Heart right ventricle (tissue), 16 donors: Measurements from ENCODE around the gene ARF1. TPM values are rescaled to one million over a fixed set of nuclear protein-coding genes. Genes with fewer than 3 reads are reported as not detected.

Experiments used
- ATAC-seq, 8 donors: fragments of 200-7000 bp; cut with Tn5 transposase; one replicate each; pipeline ENCODE4 v1.9.1; 2020; ENCODE audit warnings: mild to moderate bottlenecking in 8 of 8, moderate library complexity in 8 of 8, moderate number of reproducible peaks in 1 of 8
- DNase-seq, 2 donors: peaks; one replicate each; pipeline ENCODE4 v3.0.0-alpha.2; 2020
- H3K27ac ChIP-seq, 10 donors: fragments of 200-600 bp; sonication (generic) in 2 of 10; one replicate each; pipeline versions ENCODE4 v1.5.0 to v1.8.0; 2020 to 2022; ENCODE audit warnings: mild to moderate bottlenecking in 3 of 10
- H3K27me3 ChIP-seq, 7 donors: fragments of 200-600 bp; one replicate each; pipeline ENCODE4 v1.8.0; 2021 to 2022; ENCODE audit warnings: mild to moderate bottlenecking in 2 of 7
- H3K36me3 ChIP-seq, 9 donors: fragments of 200-600 bp; sonication (generic) in 1 of 9; one replicate each; pipeline versions ENCODE4 v1.5.0 to v1.8.0; 2020 to 2022; ENCODE audit warnings: mild to moderate bottlenecking in 2 of 9
- H3K4me1 ChIP-seq, 9 donors: fragments of 200-600 bp; sonication (generic) in 1 of 9; one replicate each; pipeline versions ENCODE4 v1.5.0 to v1.8.0; 2020 to 2022; ENCODE audit warnings: mild to moderate bottlenecking in 4 of 9
- H3K4me3 ChIP-seq, 10 donors: fragments of 200-600 bp; sonication (generic) in 2 of 10; one replicate each; pipeline versions ENCODE4 v1.5.0 to v1.8.0; 2020 to 2022; ENCODE audit warnings: mild to moderate bottlenecking in 7 of 10, moderate library complexity in 2 of 10
- H3K9me3 ChIP-seq, 11 donors: fragments of 200-600 bp in 10 of 11; sonication (generic) in 2 of 11; one replicate each; pipeline versions ENCODE4 v1.5.0 to v1.8.0; 2013 to 2022; ENCODE audit warnings: mild to moderate bottlenecking in 2 of 11, control low read depth in 1 of 11, moderate library complexity in 1 of 11
- CTCF ChIP-seq, 9 donors: fragments of 200-600 bp; sonication (generic) in 2 of 9; IDR thresholded peaks; one replicate each; pipeline versions ENCODE4 v1.5.0 to v1.8.0; 2021 to 2022; ENCODE audit warnings: antibody characterized with exemption in 9 of 9, mild to moderate bottlenecking in 5 of 9, moderate library complexity in 1 of 9
- WGBS, 2 donors: extraction: QIAGEN DNeasy Blood & Tissue Kit; methylation state at CpG; one replicate each; pipeline ENCODE4 v1.1.7; 2013; ENCODE audit warnings: inconsistent platforms in 1 of 2; 5-methylcytosine and 5-hydroxymethylcytosine counted together
- intact Hi-C, 10 donors: fragments of 100-400 bp; cut with DNase I; formaldehyde crosslinking; loops; one replicate each; pipeline versions ENCODE4 v1.11.1 to v1.14.2; 2022
- polyA plus RNA-seq, 2 donors: library from polyadenylated mRNA; stranded (reverse); fragments of 200-250 nt; gene quantifications; one replicate each; pipeline ENCODE4 v1.2.3, GENCODE V29; 2013
- total RNA-seq, 10 donors: library from RNA; stranded (reverse); fragmentation: NEBNext Ultra II Directional in 3 of 10; extraction: Animal tissue kit (Norgen Biotek cat#: 25700) in 3 of 10; gene quantifications; one replicate each; pipeline versions ENCODE4 v1.2.1 to v1.2.4, GENCODE V29; 2021 to 2023
- donor health status: Arrhythmogenic right ventricular cardiomyopathy.
- donor health status: ischemic (EF 13 %, LVEDD 7.1; RV severe dilation, severe dysfunction).
- donor health status: healthy with polysubstance abuse.
- donor health status: DM: no; HTN: yes; CAD: no.
- donor health status: DM: no; HTN: no; CAD: no.
- donor health status: ischemic (EF 25% LVEDD 6.9; RV normal size, moderate dysfunction).
- donor health status: ischemic (EF 25% LVEDD 5.7; RV mildly dilated, moderate dysfunction).
- donor health status: healthy.
- donor health status: DM: yes; HTN: yes; CAD: no.
- donor health status: Ischemic cardiomyopathy.
- donor health status: ischemic (EF 35%, LVEDD 5.7; RV mildly dilated, moderate dysfunction).
- donor health status: nonischemic (EF 11% LVEDD 7.7; RV severe dilation, severe dysfunction).
- donor health status: DM: yes; HTN: yes; CAD: no.
- donor health status: PGD.
- donor health status: ischemic (EF 29% LVEDD 5.4; RV normal size, mild dysfunction).
- donor health status: nonischemic (EF 23%, LVEDD 6.1; RV moderate dilation, normal function).

Gene ARF1
- total and polyA plus RNA-seq, 12 donors: 204 to 498 (median 338) TPM

- DNase-seq (no peak), ATAC-seq (peak in 2 of 8 donors; percentile 1 to 16)
- TF ChIP-seq CTCF (IDR thresholded peaks at IDR 0.05): no peak
- intact Hi-C loops: no loop called here
- Histone ChIP-seq H3K9me3 (peaks cover 0 to 12% (median 8%) of the 10 kb centered on the region in 11 donors), H3K27ac (peak overlapping the region in 4 of 10 donors; percentile 17 to 100 (median 76)), H3K27me3 (no peaks in the 10 kb centered on the region), H3K36me3 (peaks cover 0 to 37% (median 0%) of the 10 kb centered on the region in 9 donors), H3K4me3 (peak overlapping the region in 1 of 10 donors; percentile 17), H3K4me1 (peaks cover 45 to 92% (median 85%) of the 10 kb centered on the region in 9 donors)
- WGBS, 2 donors: 61 to 66% methylated on average over 12 of the region's 12 CpGs
Measured at GRCh38 chr1:228089519-228090380, 7.2 kb downstream of the ARF1 start.

- H3K4me1 ChIP-seq: peaks cover 39 to 86% (median 77%) of the 10 kb centered on the region in 9 donors
- 21 to 25% methylated on average over 2 of the region's 2 CpGs for WGBS, 2 donors
- no peak overlapping the region for H3K4me3 ChIP-seq
- TF ChIP-seq CTCF (IDR thresholded peaks at IDR 0.05): no peak
- intact Hi-C loops: no loop called here
- DNase-seq (no peak), ATAC-seq (peak in 4 of 8 donors; percentile 13 to 23 (median 18))
- H3K27ac ChIP-seq: peak overlapping the region in 4 of 10 donors; percentile 17 to 100 (median 76)
- H3K27me3 ChIP-seq: no peaks in the 10 kb centered on the region
- H3K9me3 ChIP-seq: peaks cover 0 to 18% (median 10%) of the 10 kb centered on the region in 11 donors
- peaks cover 0 to 38% (median 0%) of the 10 kb centered on the region in 9 donors for H3K36me3 ChIP-seq
Measured at GRCh38 chr1:228090613-228091081, 8.1 kb downstream of the ARF1 start.

GRCh38 chr1:228091084-228091483 lies 8.6 kb downstream of the ARF1 start:
- no peaks in the 10 kb centered on the region for H3K27me3 ChIP-seq
- no peak for DNase-seq
- 58 to 71% methylated on average over 4 of the region's 4 CpGs for WGBS, 2 donors
- intact Hi-C loops: no loop called here
- no peak overlapping the region for H3K4me3 ChIP-seq
- H3K9me3 ChIP-seq: peaks cover 0 to 18% (median 10%) of the 10 kb centered on the region in 11 donors
- ATAC-seq: no peak
- no peak for TF ChIP-seq CTCF (IDR thresholded peaks at IDR 0.05)
- H3K36me3 ChIP-seq: peaks cover 0 to 42% (median 0%) of the 10 kb centered on the region in 9 donors
- H3K27ac ChIP-seq: peak overlapping the region in 1 of 10 donors; percentile 100
- H3K4me1 ChIP-seq: peaks cover 38 to 86% (median 76%) of the 10 kb centered on the region in 9 donors

GRCh38 chr1:228092342-228093049 lies 10.0 kb downstream of the ARF1 start:
- 85 to 91% methylated on average over 11 of the region's 11 CpGs for WGBS, 2 donors
- no peak for TF ChIP-seq CTCF (IDR thresholded peaks at IDR 0.05)
- no peak overlapping the region for H3K4me3 ChIP-seq
- ATAC-seq (no peak), DNase-seq (no peak)
- H3K36me3 ChIP-seq: peaks cover 0 to 56% (median 3%) of the 10 kb centered on the region in 9 donors
- H3K9me3 ChIP-seq: peaks cover 0 to 18% (median 10%) of the 10 kb centered on the region in 11 donors
- intact Hi-C loops: no loop called here
- H3K27ac ChIP-seq: peak overlapping the region in 2 of 10 donors; percentile 22 to 41
- no peaks in the 10 kb centered on the region for H3K27me3 ChIP-seq
- H3K4me1 ChIP-seq: peaks cover 33 to 79% (median 68%) of the 10 kb centered on the region in 9 donors
